Activated CD8-positive, alpha-beta memory T cell treated with anti-CD3 and anti-CD28 coated beads, Interleukin-2, amount 50 U/mL, for 48 hours (primary cell): ENCODE data around the gene WRAP53.
A peak's percentile ranks its signal among the peaks of the same experiment; 100 is the strongest.

Experiments
- DNase-seq: peaks from one replicate; pipeline ENCODE4 v3.0.0-alpha.2; 2020

Gene WRAP53

DNA sequence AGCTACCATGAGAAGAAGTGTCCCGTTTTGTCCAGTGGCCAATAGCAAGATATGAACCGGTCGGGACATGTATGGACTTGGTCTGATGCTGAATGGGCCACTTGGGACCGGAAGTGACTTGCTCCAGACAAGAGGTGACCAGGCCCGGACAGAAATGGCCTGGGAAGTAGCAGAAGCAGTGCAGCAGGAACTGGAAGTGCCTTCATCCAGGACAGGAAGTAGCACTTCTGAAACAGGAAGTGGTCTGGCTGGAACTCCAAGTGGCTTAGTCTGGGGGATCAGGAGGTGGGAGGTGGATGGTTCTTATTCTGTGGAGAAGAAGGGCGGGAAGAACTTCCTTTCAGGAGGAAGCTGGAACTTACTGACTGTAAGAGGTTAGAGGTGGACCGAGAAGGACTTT lies 22.0 kb downstream of the WRAP53 start:
- DNase-seq, result no peak

DNA sequence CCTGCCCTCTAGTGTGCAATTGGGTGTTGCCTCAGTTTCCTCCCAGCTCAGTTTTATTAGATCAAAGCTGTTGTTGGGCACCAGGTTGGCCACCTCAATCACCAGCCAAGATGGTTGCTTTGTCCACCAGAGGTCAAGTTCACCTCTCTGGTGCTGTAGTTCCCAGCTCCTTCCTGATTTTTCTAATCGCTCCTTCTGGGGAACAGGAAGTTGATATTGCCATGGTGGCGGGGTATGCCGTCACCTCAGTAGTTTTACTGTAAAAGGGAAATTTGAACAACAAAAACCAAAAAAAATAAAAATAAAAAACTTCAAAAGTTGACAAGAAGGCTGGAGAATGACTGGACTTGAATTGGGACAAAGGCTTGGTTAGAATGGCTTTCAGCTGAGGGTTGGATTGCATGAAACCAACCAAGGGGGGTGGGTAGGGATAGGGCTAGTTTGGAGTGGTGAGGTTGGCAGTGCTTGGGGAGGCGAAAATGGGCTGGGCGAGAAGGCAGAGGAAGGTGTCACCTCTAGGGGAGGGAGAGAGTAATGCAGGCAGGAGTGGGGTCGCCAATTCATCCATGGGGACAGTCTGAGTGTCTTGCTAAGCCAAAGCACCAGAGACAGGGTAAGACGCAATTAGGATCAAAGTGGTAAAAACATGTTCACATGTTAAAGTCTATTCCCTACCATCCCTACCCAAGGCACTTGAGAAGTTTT lies 22.9 kb downstream of the WRAP53 start:
- DNase-seq, result no peak

DNA sequence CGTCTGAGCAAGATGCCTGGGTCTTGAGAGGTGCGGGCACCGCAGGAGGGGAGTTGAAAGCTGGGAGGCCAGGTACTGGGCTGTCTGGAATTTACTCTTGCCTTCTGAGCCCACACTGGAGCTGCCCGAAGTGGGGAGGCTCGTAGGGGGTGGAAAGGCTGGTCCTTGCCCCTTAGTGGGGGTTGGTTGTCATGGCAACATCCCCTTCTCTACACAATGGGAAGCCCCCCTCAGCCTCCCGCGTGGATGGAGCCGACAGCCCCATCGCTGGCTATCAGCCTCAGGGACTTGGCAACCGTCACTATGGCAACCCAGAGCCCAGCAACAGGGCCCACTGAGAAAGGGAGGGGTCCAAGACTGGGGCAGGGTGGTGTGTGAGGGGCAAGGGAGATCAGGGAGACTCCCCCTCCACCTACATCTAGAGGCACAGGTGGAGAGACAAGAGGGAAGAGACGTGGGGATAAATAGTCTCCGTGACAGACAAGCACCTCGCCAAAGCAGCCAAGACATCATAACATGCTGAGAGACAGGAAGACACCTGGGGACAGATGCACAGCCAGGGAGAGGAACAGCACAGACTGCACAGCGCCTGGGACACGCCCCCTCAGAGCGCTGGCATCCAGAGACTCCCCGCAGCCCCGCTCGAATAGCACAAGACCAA lies 24.0 kb downstream of the WRAP53 start:
- DNase-seq, result no peak

DNA sequence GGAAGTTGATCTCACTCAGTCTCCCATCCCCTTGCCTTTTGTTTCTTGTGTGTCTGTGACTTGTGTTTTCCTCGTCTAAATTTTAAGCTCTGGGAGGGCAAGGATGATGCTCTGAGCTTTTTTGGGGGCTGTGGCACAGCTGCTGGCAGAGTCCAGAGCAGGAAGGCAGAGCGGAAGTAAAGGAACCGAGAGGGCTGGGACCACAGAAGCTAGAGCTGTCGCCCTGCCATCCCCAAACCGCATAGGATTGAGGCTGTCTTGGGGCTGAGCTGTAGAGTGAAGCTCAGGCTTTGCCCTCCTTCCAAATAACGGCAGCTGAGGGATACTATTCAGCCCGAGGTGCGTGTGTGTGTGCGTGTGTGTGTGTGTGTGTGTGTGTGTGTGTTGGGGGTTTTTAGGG lies 25.5 kb downstream of the WRAP53 start:
- DNase-seq, result no peak

DNA sequence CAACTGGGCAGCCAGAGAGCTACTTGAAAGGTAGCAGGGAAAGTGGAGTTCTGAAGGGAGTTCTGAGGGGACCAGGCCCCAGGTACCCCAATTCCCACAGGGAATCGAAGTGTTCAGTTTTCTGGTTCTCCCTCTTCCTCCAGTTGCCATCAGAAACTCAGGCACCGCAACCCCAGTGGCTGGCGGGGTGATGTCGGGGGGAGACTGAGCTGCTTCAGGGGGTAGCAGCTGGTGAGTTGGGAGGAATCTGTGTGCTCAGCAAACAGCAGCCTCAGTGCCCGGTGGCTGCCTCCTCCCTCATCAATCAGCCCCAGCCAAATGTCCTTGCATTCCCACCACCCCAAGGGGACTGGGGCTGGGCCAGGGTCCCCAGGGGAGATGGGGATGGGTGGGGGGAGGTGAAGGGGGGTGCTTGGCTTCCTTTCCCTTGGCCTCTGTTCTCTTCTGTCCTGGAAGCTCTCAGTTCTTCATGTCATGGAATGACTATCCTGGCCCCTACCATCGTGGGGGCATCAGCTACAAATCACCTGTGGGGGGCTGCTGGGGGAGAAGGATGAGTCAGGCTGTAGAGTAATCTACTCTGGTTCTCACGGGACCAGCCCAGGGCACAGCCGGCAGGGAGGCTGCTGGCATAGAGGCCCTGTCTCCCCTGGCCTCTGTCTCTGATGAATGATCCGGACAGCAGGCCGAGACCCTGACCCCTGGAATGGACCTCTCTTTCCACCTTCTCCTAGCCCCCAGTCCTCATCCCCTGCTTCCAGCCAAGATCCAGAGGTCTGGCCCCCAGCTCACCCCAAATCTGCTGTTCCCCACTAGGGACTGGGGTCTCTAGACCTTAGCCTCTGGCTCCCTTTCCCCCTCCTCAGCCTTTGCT lies 26.7 kb downstream of the WRAP53 start:
- no peak for DNase-seq

DNA sequence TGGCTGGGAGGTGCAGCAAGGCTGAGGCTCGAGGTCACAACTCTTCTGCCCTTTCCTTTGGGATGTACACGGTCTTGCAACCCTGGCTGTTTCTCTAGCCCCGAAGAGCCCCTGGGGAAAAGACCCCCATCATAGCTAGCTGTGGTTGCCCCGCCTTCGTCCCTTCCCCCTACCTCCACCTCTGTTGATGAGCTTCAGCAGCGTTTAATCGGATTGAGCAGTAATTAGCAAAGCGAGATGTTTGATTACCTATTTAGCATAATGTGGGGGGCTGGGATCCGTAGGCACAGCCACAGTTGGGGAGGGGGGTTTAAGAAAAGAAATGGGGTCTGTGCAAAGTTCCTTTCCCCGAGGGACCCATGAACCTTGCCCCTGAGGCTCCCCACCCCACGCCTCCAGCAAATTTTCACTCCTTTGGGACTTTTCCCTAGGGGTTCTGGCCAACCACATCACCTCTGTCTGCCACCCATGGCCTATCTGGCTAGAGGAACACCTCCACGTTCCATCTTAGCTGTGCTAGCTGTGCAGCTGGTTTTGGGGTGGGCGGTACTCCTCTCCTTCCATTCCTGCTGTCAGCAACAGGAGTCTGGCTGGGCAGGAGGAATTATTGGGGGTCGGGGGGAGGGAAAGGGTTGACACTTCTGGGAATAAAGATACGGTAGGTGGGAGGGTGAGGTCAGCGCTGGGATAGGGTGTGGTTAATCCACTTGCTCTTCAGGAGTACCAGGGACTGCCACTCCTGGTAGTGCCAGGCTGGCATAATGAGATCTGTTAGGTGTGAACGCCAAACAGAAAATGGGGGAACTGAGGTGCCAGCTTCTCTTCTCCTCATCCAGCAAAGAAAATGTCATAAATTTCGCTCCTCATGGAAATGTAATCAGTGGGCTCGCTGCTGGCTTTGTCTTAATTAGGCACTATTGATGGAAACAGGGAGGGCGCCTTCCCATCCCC lies 27.9 kb downstream of the WRAP53 start:
- no peak for DNase-seq

DNA sequence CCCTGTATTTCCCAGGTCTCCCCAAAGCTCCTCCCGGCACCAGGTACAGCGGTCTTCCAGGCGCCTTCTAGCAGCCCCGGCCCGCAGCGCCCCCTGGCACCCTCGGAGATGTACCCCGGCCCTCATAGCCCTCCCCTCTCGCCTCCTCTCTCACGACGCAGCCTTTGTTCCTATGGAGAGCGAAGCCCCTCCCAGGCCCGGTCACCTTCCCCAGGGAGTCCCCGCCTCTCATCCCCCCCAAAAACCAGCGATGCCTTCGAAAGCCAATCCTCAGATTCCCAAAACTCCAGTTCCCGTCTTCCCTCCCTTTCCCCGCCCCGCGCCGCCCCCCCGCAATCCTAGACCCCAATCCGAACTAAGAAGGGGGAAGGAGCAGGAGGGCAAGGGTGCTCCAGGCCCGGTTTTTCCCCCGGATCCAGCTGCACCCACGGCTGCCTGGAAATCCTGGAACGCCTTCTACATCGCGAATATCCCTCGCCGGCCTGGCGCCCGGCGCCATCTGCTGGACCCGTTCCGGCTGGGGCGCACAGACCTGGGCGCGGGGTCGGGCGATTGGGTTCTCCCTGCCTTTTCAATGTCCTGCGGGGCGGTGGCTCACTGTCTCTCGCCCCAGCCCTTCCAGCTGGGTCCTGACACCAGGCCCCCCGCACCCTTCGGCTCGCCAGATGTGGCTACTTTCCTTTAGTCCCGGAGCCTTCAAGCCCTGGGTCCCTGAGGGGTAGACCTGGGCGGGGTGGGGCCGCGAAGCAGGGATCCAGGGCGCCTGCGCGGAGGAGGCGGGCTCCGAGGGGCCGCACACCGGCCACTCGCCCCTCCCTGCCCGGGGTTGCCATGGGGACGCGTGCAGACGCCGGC lies 28.9 kb downstream of the WRAP53 start, which contains the start of gene DNAH2:
Gene DNAH2 (plus strand): TSS at position 844 of the 855 bp plus-strand sequence. CDS start 1,991 bp downstream, outside the sequence.
- peak; percentile 82 for DNase-seq

DNA sequence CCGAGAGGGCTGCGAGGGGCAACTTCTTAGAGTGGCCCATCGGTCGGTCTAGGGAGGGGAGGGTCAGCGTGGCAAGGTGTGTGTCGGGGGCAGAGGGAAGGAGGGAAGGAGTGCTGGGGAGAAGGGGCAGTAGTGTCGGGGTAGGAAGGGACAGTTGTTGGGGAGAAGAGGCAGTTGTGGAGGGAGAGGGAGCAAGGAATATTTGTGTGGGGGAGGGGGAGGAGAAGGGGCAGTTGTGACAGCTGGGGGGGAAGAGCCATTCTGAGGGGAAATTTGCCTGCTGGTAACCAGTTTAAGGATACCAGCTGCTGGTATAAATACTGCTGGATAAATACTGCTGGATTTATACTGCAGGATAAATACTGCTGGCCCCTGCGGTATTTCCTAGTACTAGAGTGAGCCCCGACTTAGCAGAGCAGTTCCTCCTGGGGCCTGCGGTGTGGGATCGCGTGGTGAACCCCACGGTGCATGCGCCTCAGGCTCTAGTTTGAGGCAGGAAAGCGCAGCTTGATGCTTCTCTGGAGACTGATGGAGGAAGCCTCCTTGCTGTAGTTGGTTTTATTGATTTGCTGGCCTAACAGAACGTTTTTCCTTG lies 29.6 kb downstream of the WRAP53 start:
- no peak for DNase-seq

DNA sequence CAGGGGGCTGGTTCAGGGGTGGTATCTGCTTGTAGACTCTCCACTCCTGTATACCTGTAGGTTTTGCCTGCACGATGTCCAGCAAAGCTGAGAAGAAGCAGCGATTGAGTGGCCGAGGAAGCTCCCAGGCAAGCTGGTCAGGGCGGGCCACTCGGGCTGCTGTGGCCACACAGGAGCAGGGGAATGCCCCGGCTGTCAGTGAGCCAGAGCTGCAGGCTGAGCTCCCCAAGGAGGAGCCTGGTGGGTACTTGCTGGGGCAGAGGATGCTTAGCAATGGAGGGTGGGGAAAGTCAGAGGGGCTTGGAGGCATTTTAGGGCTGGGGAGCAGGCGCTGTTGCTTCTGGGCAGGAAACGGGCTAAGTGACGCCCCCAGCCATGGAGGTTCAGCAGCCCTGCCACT lies 31.4 kb downstream of the WRAP53 start:
- no peak for DNase-seq

DNA sequence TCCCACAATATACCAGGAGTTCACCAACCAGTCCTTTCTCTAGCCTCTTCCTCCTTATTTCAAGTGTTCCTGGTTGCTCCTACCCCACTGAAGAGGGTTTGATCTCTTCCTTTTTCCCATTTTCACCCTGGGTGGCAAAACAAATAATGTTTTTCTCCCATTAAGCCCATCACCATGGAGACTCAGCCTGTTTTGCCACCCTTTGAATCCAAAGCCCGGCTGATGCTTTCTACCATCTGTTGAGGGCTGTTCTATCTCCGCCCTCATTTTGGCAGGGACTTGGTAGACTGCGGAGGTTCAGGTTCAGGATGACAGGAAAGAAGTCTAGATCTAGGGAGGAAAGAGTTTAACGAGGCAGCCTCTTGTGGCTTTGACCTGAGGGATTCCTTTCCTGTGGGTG lies 31.8 kb downstream of the WRAP53 start:
- DNase-seq, result no peak

DNA sequence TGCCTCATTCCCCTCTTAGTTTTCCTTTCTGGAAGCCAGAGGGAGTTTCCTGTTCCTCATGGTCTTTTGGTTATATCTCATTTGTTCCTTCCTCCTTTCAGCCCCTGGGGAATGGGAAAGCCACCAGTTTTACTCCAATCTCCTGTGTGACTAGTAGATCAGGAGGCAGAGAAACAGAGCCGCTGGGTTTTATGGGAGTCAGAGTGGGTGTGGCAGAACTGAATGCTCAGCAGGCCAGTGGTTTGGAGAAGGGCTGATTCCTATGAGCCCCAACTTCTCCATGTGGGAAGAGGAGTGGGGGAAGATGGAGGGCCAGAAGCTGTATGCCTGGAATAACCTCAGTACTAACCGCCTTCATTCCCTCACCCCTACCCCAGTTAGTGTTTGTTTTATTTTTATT lies 33.3 kb downstream of the WRAP53 start:
- no peak for DNase-seq

DNA sequence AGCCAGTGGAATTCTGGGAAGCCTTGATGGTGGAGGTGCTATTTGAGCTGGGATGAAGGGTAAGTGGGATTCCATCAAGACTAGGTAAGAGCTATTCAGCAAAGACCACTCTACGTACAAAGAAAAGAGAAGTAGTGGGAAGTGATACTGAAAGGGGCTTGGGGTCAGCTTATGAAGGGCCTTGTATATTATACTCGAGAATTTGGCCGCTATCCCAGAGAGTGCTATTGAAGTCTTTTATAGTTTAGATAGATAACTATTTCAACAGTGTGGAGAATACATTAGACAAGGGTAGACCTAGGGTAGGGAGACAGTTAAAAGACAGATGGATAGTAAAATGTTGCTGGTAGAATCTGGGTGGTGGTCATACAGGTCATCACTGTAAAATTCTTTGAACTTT lies 39.6 kb downstream of the WRAP53 start:
- no peak for DNase-seq

DNA sequence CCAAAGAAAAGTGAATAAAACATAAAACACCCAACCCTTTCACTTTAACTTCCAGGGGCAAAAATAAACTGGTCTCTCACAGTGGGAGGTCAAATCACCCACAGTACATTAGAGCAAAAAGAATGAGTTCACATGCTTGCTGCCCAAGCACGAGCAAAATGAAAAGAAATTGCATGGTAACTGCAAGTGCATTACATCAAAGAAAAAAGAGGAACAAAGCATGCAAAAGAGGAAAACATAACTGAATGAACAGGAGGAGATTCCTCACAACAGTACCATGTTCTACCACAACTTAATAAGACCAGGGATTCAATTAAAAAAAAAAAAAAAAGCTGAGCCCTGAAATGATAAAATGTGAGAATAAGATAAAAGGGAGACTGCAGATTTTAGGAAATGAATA lies 41.5 kb downstream of the WRAP53 start:
- no peak for DNase-seq

DNA sequence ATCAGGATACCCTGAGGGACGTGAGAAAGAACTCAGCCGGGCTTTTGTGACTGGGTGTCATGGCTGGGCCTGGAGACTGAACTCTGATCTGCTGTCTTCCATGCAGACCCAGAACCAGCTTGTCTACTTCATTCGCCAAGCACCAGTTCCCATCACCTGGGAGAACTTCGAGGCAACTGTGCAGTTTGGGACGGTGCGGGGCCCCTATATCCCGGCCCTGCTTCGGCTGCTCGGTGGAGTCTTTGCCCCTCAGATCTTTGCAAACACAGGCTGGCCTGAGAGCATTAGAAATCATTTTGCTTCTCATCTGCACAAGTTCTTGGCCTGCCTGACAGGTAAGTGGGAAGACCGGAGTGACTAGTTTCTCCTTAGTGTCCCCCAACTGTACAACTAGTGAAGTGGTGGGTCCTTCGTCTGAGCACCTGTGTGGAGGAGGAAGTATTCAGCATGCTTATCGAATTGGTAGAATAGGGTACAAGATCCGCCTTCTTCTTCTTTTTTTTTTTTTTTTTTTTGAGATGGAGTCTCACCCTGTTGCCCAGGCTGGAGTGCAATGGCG lies 44.8 kb downstream of the WRAP53 start:
- DNase-seq, result no peak

DNA sequence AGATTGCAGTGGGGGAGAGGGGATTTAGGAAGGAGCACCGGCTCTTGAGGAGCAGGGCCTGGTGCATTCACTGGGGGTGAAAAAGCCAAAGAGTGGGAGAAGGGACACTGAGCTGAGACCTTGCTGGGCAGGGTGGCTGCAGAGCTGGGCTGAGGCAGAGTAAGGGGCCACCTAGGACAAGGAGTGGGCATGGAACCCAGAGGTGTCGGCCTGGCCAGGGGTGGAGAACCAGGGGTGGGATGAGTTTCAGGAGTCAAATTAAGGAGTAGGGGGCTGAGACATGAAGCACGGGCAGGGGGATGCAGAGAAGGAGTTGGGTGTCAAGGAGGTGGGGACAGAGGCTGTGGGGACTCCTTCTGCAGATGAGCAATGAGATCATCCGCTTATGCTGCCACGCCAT lies 49.3 kb downstream of the WRAP53 start:
- DNase-seq, result no peak

DNA sequence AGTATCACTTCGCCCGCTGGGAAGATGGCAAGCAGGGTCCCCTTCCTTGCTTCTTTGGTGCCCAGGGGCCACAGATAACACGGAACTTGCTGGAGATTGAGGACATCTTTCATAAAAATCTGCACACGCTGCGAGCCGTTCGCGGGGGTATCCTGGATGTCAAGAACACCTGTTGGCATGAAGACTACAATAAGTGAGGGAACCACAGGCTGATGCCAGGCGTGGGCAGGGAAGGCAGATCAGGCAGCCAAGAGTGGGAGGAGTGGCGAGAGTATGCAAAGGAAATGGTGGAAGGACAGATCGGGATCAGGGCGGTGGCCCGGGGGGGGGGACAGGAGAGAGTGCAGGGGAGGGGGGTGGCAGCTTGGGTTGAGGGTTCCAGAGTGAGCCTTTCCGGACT lies 51.5 kb downstream of the WRAP53 start:
- DNase-seq, result no peak

DNA sequence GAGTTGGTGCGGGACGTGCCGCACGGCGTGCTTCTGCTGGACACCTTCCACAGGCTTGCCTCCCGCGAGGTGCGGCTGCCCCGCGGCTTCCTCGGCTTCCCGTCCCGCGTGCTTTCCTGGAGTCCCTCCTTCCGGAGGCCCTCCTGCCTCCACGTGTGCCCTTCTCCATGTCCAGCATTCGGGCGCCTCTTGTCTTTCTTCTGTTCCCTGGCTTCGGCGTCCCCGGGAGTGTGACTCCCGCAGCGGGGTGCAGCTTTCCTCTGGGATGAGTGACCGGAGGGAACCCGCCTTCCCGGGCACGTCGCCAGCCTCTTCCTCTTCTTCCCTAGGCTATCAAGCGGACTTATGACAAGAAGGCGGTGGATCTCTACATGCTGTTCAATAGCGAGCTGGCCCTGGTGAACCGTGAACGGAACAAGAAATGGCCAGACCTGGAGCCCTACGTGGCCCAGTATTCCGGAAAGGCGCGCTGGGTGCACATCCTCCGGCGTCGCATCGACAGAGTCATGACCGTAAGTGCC lies 52.3 kb downstream of the WRAP53 start:
- DNase-seq, result no peak

DNA sequence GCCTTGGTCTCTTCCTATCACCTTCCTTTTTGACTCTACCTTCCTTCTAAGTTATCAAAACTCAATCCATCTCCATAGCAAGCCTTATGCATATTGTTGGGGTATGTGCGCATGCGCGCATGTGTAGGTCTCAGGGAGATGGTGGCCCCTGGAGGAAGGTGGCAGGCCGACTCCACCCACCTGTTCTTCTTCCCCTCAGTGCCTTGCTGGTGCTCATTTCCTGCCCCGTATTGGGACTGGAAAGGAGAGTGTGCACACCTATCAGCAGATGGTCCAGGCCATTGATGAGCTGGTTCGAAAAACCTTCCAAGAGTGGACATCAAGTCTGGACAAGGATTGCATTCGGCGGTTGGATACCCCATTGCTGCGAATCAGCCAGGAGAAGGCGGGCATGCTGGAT lies 54.5 kb downstream of the WRAP53 start:
- DNase-seq, result no peak

DNA sequence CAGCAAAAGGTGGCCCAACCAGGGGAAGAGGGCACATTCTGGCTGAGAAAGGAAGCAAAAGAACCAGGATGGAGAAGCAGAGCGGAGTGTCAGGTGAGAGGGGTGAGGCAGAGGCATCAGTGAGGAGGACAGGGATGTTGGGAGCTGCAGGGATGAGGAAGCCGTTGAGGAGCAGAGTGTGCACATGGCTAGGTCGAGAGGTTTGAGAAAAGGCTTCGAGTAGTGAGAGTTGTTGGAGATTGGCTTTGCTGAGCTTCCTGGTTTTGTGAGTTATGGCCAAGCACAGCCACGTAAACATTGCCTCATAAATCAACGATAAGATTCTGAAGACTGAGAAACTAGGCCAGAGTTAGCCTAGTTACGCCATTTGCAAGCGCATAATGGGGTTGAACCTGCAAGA lies 56.1 kb downstream of the WRAP53 start:
- no peak for DNase-seq

DNA sequence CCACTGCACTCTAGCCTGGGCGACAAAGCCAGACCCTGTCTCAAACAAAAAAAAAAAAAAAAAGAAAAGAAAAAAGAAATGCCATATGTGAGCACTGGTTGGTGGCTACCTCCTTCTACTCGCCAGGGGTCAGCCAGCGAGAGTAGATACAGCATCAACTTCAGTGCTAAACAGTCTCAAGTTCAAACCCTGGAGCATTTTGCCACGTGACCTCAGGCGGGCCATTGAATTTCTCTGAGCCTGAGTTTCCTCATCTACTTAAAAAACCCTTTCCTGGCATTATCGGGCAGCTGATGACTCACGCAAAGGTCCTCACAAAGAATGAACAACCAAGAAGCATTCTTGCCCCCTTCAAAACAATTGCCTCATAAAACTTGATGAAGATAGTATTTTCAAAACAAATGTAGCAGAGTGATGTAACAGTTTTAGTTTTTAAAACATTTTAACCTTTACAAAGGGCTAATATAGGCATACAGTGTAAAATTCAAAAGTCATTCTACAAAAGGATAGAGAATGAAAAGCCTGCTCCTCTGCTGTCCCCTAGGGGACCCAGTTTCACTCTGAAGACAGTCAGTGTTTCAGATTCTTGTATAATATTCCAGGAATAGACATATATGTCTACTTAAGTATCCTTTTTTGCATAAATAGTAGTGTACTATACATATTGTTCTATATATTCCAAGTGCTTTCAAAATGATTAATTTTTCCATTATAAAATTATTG lies 57.6 kb downstream of the WRAP53 start:
- no peak for DNase-seq
